Measurements from ENCODE around the gene C10orf88.

Gene C10orf88, protein sequence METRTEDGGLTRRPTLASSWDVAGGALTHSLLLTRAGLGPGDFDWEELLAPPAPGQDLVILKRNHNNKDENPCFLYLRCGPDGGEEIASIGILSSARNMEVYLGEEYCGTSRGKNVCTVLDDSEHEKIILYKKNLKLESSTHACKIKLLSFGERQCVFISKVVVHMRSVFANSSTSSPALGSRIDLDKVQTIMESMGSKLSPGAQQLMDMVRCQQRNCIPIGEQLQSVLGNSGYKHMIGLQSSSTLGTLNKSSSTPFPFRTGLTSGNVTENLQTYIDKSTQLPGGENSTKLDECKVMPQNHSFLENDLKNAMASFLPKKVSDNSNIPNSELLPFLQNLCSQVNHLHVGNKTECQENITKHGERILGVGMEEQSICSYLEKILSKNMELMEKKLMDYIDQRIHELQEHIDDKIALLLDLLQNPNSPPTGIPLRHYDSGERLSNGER

DNA sequence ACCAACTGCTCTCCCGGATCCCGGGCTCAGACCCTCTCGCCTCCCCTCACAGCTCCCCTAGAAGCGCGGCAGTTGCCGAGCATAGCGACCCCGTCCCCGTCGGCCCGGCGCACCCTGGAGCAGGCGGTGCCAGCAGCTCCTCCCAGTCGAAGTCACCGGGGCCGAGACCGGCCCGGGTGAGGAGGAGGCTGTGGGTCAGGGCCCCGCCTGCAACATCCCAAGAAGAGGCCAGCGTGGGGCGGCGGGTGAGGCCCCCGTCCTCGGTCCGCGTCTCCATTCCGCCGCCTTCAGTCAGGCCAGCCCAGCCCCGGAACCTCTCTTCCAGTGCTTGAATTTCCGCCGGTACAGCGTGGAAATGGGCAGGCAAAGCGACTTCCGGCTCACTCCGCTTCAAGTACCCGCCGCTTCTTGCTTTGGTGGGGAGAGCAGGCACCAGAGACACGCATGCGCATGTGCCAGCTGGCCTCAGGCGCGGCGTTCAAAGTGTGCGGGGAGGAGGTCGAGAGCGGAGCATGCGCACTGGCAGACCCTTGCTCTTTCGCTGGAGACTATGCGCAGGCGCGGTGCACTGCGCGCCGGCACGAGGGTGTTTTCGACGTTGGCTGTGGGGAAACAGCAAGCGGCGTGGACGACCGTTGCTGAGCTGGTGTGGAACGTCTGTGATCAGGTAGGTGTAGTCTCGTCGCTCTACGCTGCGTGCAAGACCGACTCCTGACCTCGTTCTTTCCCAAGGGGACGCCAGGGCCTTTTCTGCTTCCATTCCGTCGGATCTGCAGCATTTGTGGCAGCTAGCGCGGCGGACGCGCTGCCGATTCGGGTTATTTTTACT is at the start of gene C10orf88:
Gene C10orf88, minus strand, starts transcription at position 326 of the 829 bp plus-strand sequence. Its CDS starts 49 bp downstream, at position 277.
- peak; percentile 96 for DNase-seq (ENCODE audit: low read depth, low spot score)

DNA sequence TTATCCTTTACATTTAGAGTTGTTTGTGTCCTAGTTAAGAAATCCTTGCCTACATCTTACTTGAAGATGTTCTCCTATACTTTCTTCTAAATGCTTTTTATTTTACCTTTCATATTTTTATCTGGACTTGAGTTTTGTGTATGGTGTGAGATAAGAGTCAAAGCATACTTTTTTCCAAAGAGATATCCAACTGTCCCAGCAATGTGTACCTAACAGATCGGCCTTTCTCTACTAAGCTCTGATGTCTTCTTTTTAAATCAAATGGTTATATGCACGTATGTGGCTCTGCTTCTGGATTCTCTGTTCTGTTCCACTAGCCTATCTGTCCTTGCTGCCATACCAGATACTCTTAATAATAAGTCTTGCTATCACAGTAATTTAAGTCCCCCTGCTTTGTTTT is 47.3 kb upstream of the C10orf88 start:
- DNase-seq (ENCODE audit: low read depth, low spot score): no peak

DNA sequence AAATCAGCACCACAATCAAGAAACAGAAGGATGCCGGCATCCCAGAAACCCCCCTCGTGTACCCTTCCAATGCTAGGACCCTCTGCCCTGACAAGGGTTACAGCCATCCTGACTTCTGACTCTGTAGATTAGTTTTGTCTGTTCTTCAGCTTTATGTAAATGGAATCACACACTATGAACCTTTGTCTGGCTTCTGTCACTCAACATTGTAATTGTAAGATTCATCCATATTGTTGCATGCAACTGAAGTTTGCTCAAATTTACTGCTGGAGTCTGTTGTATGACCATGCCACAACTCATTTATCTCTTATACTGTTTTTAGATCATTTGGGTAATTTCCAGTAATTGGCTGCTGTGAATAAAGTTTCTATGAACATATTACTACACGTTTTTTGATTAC is 46.1 kb upstream of the C10orf88 start:
- no peak for DNase-seq (ENCODE audit: low read depth, low spot score)

DNA sequence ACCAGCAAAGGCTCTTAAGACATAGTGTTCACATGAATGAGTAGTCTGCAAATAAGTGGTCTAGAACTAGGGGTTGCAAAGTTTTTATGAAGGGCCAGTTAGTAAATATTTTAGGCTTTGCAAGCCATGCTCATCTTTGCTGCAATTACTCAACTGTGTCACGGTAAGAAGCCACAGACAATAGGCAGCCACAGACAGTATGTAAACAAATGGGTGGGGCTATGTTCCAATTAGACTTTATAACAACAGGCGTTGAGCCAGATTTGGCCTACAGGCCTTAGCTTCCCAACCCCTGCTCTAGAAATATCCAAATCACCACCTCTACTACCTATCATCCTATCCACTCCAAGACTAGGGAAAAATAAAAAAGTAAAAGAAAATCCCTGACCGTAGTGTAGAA is 45.3 kb upstream of the C10orf88 start:
- DNase-seq (ENCODE audit: low read depth, low spot score): no peak

DNA sequence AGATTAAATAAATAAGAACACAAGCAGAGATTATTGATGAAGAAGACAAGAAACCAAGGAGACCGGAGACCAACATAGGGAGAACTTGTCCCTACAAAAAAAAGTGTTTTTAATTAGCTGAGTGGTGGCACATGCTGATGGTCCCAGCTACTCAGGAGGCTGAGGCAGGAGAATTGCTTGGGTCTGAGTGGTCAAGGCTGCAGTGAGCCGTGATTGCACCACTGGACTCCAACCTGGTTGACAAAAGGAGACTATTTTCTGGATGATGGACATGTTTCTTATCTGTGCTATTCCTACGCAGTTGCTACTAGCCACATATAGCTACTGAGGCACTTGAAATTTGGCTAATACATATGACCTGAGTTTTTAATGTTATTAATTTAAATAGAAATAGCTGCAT is 44.9 kb upstream of the C10orf88 start:
- no peak for DNase-seq (ENCODE audit: low read depth, low spot score)

DNA sequence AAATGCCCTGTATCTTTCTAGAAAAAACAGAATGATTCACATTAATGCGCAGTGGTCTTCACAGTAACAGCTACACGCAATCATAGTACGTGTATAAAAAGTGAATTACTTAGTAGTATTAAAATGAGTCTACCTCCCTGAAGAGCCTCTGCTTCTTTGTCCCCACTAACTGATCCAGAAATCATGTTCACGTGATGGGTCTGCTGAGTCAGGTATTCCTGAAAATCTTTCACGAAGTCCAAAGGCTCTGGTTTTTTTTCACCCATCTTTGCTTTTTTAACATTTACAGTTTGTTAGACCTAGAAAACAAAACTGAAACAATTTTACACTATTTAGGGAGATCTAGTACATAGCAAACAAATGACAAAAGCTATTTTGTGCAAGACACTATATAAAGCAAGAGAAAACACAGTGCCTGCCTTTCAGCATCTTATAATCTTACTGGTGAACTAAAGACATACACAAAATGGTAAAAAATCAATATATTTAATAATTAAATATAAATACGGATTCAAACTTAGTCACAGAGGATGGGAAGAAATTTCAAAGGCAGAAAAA is 44.4 kb upstream of the C10orf88 start:
- DNase-seq (ENCODE audit: low read depth, low spot score): no peak

DNA sequence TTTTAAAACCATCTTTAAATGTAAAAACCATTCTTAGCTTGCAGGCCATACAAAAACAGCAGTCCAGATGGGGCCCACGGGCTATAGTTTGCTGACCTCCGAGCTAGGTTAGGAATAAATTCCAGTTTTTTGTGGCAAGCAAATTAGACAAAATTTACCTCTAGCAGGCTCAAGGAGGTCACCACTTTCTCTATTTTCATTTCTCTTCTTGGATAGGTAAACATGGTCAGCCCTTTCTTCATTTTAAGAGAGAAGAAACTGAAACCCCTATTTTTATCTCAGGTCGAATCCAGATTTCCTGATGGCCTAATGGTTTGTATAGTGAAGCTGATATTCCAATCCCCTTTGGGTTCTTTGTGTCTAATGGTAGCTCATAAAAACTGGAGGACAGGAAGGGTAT is 43.8 kb upstream of the C10orf88 start:
- DNase-seq (ENCODE audit: low read depth, low spot score): no peak

DNA sequence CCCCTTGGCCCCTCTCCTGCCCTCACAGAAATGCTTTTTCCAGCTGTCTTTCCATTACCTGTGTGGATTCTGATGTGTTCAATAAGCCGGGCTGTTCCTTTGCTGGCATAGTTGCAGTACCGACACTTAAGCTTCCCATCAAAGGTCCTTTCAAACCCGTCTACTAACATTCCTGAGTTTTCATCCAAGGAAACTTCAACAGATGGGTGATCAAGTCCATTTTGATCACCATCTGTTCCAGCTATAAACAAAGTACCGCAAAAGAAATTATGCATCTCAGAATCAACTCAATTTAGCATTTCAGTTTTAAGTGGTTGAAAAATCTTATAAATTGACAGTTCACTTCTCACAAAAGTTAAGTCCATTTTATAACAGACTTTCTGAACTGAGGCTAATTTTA is 41.9 kb upstream of the C10orf88 start:
- DNase-seq (ENCODE audit: low read depth, low spot score): no peak

DNA sequence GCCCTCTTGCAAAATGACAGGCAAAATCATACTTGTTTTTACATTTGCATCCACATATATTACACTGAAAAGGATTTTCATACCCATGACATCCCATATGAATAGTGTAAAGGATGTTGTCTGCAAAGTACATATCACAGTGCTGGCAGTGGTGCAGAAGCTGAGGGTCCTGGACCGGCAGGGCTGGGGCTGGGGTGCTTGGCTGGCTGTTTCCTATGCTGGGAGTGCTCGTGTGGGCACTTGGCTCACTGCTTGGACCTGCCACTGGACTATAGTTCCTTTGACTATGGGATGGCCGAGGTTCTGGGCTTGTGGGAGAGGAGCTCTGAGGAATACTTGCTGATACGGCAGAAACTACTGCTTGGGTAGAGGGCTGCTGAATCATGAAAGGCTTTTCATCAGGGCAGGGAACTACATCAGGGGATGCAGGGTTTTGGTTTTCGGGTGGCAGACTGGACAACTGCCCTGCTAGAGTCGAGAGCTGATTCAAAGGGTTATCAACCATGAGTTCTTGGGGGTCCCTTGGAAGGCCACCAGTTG is 39.8 kb upstream of the C10orf88 start:
- no peak for DNase-seq (ENCODE audit: low read depth, low spot score)

DNA sequence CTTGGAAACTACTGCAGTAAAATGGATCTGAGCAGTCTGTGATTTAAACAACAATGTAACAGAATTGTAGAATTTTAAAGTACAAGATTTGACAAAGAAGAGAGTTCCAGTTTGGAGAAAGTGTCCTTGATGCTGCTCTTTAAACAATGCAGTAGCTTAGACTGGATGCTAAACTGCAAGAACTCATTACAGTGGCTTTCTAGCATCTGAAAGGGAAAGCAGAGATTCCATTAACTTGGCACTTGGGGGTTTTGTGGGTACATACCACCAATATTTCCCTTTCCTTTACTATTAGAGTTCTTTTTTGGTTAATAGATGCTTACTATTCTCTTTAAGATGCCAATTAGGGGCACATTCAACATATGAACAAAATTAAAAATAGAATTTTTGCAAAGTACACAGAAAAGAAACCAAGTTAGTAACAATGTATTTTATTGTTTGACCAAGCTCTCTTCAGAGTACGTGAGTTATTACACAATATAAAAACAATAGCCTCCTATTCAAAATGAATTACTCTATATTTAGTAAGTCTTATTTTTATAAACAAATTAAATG is 38.1 kb upstream of the C10orf88 start:
- DNase-seq (ENCODE audit: low read depth, low spot score): no peak

DNA sequence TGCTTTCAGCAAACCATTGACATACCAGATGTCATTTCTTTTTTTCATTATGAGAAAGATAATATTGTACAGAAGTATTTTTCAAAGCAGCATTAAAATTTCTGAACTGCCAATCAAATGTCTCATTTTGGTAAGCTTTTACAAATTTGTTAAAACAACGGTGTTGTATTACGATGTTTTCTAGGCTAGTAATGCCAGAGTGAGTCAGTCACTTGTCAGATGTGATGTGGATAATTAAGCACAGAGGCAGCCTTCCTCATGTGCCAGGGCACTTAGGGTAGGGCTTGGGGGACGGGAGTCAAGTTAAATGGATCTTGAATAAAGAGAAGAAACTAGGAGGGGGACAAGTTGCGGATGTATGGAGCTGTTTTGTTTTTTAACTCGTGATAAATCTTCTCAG is 36.3 kb upstream of the C10orf88 start:
- DNase-seq (ENCODE audit: low read depth, low spot score): no peak

DNA sequence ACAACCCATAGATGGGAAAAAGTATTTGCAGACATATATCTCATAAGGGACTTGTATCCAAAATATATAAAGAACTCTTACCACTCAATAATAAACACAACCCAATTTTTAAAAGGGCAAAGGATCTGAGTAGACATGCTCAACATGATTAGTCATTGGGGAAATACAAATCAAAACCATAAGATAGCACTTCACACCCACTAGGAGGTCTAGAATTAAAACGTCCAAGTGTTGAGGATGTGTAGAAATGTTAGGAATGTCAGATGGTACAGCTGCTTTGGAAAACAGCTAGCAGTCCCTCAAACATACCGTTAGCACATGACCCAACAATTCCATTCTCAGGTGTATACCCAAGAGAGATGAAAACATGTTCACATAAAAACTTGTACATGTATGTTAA is 34.5 kb upstream of the C10orf88 start:
- no peak for DNase-seq (ENCODE audit: low read depth, low spot score)

DNA sequence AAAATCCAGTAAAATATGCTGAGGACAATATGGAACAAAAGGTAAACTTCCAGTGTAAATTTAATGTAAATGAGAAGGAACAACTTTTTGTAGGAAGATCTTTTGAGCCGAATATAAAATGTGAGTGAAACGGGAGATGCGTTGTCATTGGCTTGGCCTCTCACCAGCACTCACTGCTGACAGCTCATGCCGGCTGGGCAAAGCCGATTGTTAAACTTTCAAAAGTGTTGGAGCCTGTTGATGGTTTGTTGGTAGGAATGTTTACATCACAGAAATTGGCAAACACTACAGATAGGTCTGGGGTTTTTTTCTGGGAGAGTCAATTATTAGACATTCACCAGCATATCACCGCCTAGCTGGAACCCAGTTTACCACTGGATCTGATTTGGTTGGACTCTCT is 32.3 kb upstream of the C10orf88 start:
- no peak for DNase-seq (ENCODE audit: low read depth, low spot score)

DNA sequence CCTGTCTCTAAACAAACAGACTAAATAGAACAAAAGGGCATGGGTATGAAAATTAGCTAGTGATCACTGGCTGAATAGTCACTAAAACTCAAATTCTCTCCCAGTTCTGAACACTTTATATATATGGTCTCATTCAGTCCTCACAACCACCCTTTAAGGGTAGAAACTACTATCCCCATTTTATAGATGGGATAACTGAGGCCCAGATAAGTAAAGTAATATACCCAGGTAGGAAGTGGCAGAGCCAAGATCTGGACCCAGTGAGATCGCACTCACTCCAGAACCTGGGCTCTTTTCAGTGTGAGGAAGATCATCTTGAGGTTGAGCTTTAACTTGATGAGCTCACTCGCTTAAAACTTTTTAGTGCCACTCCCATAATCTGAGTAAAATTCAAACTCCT is 30.7 kb upstream of the C10orf88 start:
- no peak for DNase-seq (ENCODE audit: low read depth, low spot score)

DNA sequence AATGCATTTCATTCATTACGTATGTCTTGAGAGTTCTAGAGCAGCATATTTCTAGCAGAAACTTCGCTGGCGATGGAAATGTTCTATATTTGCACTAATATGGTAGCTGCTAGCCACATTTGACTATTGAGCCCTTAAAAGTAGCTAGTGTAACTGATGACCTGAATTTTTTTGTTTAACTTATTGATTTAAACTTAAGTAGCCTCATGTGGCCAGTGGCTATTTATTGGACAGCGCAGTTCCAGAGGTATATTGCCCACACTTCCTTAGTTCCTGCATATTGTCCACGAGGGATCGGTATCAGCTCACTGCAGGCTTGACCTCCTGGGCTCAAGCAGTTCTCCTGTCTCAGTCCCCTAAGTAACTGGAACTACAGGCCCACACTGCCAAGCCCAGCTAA is 29.9 kb upstream of the C10orf88 start:
- DNase-seq (ENCODE audit: low read depth, low spot score): no peak

DNA sequence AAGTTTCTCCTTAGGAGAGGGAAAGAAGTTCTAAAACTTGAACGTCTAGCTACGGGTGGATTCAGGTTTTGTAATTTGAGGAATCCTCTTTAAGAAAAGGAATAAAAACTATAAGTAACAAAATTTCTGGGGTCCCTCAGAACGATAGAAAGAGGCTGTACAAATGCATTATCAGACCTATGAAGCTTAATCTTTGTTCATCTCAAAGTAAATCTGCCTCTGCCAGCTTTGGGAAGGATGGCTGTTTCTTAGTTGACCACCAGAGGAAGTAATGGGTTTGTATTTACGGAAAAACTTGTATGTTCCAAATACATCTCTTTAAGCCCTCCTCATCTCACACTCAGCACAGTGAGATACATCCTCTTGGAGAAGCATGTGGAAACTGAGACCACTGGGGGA is 27.0 kb upstream of the C10orf88 start:
- DNase-seq (ENCODE audit: low read depth, low spot score): peak; percentile 15

DNA sequence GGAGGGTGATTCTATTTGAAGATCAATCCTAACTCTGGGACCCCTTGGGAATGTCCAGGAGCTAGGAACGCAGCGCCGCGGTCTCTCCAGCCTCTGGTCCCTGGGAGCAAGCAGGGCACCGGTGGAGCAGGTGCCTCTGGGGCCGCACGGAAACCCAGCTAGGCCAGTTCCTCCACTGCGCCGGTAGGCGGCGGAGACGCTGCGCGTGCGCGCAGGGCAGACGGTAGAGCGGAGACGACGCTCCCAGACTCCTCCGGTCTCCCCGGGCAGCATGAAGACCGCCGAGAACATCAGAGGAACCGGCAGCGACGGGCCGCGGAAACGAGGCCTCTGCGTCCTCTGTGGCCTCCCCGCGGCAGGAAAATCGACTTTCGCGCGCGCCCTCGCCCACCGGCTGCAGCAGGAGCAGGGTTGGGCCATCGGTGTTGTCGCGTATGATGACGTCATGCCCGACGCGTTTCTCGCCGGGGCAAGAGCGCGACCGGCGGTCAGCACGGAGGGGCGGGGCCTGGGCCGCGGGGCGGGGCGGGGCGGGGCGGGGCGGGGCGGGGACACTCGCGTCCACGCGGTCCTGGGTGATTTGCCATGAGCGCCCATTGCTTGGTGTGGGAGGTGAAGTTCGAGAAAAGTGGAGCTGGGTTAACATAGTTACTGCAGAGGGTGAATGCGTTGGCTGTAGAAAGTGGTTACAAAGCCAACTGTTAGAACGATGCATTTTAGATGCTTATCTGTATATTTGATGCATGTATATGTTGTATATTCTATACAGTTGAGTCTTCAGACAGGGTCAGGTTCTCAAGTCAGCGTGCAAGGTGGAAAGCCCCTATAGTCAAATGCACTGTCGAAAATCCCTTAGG is 26.4 kb upstream of the C10orf88 start, which contains the start of gene PSTK:
Gene PSTK, plus strand, starts transcription at position 193 of the 857 bp plus-strand sequence. Its CDS starts 79 bp downstream, at position 272.
- peak; percentile 74 for DNase-seq (ENCODE audit: low read depth, low spot score)

DNA sequence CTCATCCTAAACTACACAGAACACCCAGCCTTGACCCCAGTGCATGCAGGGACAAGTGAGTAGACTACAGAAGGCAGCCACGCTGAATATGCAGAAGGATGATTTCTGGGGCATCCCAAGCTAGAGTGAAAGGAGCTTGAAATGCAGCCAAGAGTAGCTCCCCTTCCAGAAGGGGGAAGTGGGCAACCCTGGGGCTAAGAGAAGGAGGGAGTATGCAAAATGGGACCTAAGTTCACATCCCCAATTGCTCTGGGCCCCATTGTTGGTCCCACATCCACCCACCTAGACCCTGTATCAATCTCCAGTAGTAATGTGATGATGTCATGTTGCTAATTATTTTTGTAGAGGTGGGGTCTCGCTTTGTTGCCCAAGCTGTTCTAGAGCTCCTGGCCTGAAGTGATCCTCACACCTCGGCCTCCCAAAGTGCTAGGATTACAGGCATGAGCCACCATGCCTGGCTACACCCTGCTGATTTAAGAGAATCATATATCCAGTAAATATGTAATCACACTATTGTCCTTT is 20.6 kb upstream of the C10orf88 start:
- DNase-seq (ENCODE audit: low read depth, low spot score): no peak

DNA sequence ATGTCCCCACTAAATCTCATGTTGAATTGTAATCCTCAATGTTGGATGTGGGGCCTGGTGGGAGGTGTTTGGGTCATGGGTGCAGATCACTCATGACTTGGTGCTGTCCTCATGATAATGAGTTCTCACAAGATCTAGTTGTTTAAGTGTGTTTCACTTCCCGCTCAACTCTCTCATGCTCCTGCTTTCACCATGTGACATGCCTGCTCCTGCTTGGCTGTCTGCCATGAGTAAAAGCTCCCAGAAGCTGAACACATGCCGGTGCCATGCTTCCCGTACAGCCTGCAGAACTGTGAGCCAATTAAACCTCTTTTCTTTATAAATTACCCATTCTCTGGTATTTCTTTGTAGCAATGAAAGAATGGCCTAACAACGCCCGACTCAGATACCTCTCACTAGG is 20.0 kb upstream of the C10orf88 start:
- no peak for DNase-seq (ENCODE audit: low read depth, low spot score)

DNA sequence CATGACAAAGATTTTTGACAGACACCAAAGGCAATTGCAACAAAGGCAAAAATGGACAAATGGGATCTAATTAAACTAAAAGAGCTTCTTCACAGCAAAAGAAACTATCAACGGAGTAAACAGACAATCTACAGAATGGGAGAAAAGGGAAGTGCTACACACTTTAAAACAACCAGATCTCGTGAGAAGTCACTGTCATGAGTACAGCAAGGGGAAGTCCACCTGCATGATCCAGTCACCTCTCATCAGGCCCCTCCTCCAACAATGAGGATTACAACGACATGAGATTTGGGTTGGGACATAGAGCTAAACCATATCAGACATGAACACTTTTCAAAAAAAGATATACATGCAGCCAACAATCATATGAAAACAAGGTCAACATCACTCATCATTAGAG is 14.7 kb upstream of the C10orf88 start:
- DNase-seq (ENCODE audit: low read depth, low spot score): no peak

DNA sequence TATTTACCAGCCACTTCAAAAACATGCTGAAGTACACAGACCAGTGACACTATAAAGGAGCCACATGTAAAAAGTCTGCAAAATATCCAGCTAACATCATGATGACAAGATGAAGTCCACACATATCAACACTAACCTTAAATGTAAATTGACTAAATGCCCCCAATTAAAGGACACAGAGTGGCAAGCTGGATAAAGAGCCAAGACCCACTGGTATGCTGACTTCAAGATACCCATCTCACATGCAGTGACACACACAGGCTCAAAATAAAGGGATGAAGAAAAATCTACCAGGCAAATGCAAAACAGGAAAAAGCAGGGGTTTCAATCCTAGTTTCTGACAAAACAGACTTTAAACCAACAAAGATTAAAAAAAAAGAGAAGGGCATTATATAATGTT is 12.9 kb upstream of the C10orf88 start:
- no peak for DNase-seq (ENCODE audit: low read depth, low spot score)

All from smooth muscle cell of the brain vasculature (primary cell).